Kidney (tissue), 14 donors: Measurements from ENCODE around the gene FBXO15. TPM values are rescaled to one million over a fixed set of nuclear protein-coding genes. Genes with fewer than 3 reads are reported as not detected.

Source experiments
- DNase-seq, 5 donors: peaks; one replicate each; pipeline ENCODE4 v3.0.0-alpha.2; 2013 to 2020
- FAIRE-seq: peaks from 2 replicates; lab custom pipeline; 2012; peaks lifted over from hg19 to GRCh38; lab: Jason Lieb, UNC
- H3K27ac ChIP-seq, 2 donors: one replicate each; pipeline ENCODE4 v1.7.0; 2013; ENCODE audit warnings: low read depth in 2 of 2, low read length in 2 of 2, inconsistent platforms in 1 of 2
- H3K27me3 ChIP-seq: one replicate; pipeline ENCODE4 v1.7.1; 2013; ENCODE audit warnings: low read length, inconsistent platforms; ENCODE audit not compliant: control insufficient read depth, insufficient read depth
- H3K36me3 ChIP-seq, 3 donors: one replicate each; pipeline versions ENCODE4 v1.7.0 to v1.7.1; 2013; ENCODE audit warnings: low read length in 3 of 3, control low read depth in 1 of 3, inconsistent platforms in 1 of 3; ENCODE audit not compliant: insufficient read depth in 3 of 3, control insufficient read depth in 2 of 3
- H3K4me1 ChIP-seq, 3 donors: one replicate each; pipeline versions ENCODE4 v1.7.0 to v1.7.1; 2013; ENCODE audit warnings: low read length in 3 of 3, inconsistent platforms in 1 of 3, low read depth in 1 of 3; ENCODE audit not compliant: control insufficient read depth in 2 of 3, insufficient read depth in 2 of 3
- H3K4me3 ChIP-seq, 3 donors: one replicate each; pipeline versions ENCODE4 v1.7.0 to v1.8.1; 2013; ENCODE audit warnings: low read length in 3 of 3, control low read depth in 1 of 3, inconsistent platforms in 1 of 3
- H3K9ac ChIP-seq, 3 donors: one replicate each; pipeline versions ENCODE4 v1.7.0 to v1.7.1; 2013; ENCODE audit warnings: low read length in 3 of 3, control low read depth in 1 of 3, inconsistent platforms in 1 of 3
- H3K9me3 ChIP-seq, 3 donors: one replicate each; pipeline versions ENCODE4 v1.7.0 to v1.7.1; 2013; ENCODE audit warnings: low read length in 3 of 3, control low read depth in 1 of 3, inconsistent platforms in 1 of 3; ENCODE audit not compliant: control insufficient read depth in 2 of 3, insufficient read depth in 1 of 3
- intact Hi-C: fragments of 100-400 bp; cut with DNase I; formaldehyde crosslinking; loops from one replicate; pipeline ENCODE4 v1.11.1; 2022
- polyA plus RNA-seq: library from polyadenylated mRNA; stranded (reverse); fragments of 350-450 nt; fragmentation: Illumina TruSeq; extraction: RNeasy Lipid Tissue Mini Kit (QIAGEN cat#74804); gene quantifications from one replicate; pipeline ENCODE4 v1.2.3, GENCODE V29; 2014; ENCODE audit warnings: low read depth, low replicate concordance; ENCODE audit not compliant: insufficient read depth
- total RNA-seq: library from RNA; stranded (reverse); fragmentation: NEBNext Ultra II Directional; extraction: Animal tissue kit (Norgen Biotek cat#: 25700); gene quantifications from one replicate; pipeline ENCODE4 v1.2.1, GENCODE V29; 2021
- TF ChIP-seq, protein P1 (sequence below): IDR thresholded peaks from 3 replicates; pipeline ENCODE4 v1.5.1; 2012; ENCODE audit warnings: mild to moderate bottlenecking, moderate library complexity, borderline replicate concordance; ENCODE audit not compliant: insufficient read depth; ENCODE audit errors: extremely low read depth
- donor health status: control.
- donor health status: control.
- donor health status: control.
- donor health status: control.
- donor health status: control.
- donor health status: DM: yes; HTN: yes; CAD: no.
- donor health status: Normal renal cell carcinoma (clear cell type).

Gene FBXO15
- total and polyA plus RNA-seq, 2 donors from 2014 or later: 3.5 to 9.1 TPM

GRCh38 chr18:74110149-74110548 is 37.5 kb downstream of the FBXO15 start:
- Histone ChIP-seq H3K27me3 (no peaks in the 10 kb centered on the region), H3K27ac (no peak overlapping the region), H3K36me3 (no peaks in the 10 kb centered on the region), H3K9ac (no peak overlapping the region), H3K9me3 (peaks cover 0 to 8% (median 0%) of the 10 kb centered on the region in 3 donors), H3K4me3 (no peak overlapping the region), H3K4me1 (peaks cover 0 to 6% (median 2%) of the 10 kb centered on the region in 3 donors)
- TF ChIP-seq, protein P1, sequence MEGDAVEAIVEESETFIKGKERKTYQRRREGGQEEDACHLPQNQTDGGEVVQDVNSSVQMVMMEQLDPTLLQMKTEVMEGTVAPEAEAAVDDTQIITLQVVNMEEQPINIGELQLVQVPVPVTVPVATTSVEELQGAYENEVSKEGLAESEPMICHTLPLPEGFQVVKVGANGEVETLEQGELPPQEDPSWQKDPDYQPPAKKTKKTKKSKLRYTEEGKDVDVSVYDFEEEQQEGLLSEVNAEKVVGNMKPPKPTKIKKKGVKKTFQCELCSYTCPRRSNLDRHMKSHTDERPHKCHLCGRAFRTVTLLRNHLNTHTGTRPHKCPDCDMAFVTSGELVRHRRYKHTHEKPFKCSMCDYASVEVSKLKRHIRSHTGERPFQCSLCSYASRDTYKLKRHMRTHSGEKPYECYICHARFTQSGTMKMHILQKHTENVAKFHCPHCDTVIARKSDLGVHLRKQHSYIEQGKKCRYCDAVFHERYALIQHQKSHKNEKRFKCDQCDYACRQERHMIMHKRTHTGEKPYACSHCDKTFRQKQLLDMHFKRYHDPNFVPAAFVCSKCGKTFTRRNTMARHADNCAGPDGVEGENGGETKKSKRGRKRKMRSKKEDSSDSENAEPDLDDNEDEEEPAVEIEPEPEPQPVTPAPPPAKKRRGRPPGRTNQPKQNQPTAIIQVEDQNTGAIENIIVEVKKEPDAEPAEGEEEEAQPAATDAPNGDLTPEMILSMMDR: no peak
- intact Hi-C loops: no loop called here
- DNase-seq: no peak
- no peak for FAIRE-seq

- no peak overlapping the region for H3K9ac ChIP-seq
- no peak overlapping the region for H3K27ac ChIP-seq
- no peaks in the 10 kb centered on the region for H3K27me3 ChIP-seq
- FAIRE-seq: no peak
- intact Hi-C loops: no loop called here
- H3K4me3 ChIP-seq: no peak overlapping the region
- DNase-seq: no peak
- no peaks in the 10 kb centered on the region for H3K4me1 ChIP-seq
- TF ChIP-seq, protein P1: no peak
- H3K9me3 ChIP-seq: peaks cover 0 to 8% (median 2%) of the 10 kb centered on the region in 3 donors
- no peaks in the 10 kb centered on the region for H3K36me3 ChIP-seq
Observed at GRCh38 chr18:74108460-74108859, 39.2 kb downstream of the FBXO15 start.

GRCh38 chr18:74097803-74098202 is 49.8 kb downstream of the FBXO15 start:
- Histone ChIP-seq H3K9me3 (peaks cover 0 to 13% (median 0%) of the 10 kb centered on the region in 3 donors), H3K4me1 (no peaks in the 10 kb centered on the region), H3K36me3 (no peaks in the 10 kb centered on the region), H3K9ac (no peak overlapping the region), H3K27me3 (no peaks in the 10 kb centered on the region), H3K4me3 (no peak overlapping the region), H3K27ac (no peak overlapping the region)
- no peak for FAIRE-seq
- no peak for DNase-seq
- intact Hi-C loops: no loop called here
- TF ChIP-seq, protein P1: no peak

DNA sequence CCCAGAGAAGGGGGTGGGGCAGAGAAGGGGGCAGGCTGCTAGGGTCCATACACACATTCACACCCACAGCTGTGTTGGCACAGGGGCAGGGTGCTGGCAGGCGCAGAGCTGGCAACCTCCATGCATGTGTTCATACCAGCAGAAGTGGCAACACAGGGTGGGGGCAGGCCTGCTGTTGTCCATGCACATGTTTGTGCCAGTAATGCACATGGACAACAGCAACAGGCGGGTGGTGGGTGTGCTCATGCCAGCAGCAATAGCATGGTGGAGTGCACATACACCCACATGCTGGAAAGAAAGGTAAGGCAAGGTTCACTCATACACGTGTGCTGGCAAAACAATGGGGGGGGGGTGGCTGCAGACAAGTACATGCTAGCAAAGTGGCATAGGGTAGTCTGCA is 54.7 kb downstream of the FBXO15 start:
- no peak for FAIRE-seq
- Histone ChIP-seq H3K27me3 (no peaks in the 10 kb centered on the region), H3K9me3 (no peaks in the 10 kb centered on the region), H3K27ac (no peak overlapping the region), H3K9ac (no peak overlapping the region), H3K36me3 (no peaks in the 10 kb centered on the region), H3K4me3 (no peak overlapping the region), H3K4me1 (no peaks in the 10 kb centered on the region)
- no peak for DNase-seq
- TF ChIP-seq, protein P1: no peak
- intact Hi-C loops: no loop called here
